ENCODE results near the gene MPPE1.
"Not testable (repeated sequence)": the region's sequence is repeated elsewhere in the genome, so short reads cannot be mapped to it uniquely, and the experiment has no call there.

The MPPE1 gene

DNA sequence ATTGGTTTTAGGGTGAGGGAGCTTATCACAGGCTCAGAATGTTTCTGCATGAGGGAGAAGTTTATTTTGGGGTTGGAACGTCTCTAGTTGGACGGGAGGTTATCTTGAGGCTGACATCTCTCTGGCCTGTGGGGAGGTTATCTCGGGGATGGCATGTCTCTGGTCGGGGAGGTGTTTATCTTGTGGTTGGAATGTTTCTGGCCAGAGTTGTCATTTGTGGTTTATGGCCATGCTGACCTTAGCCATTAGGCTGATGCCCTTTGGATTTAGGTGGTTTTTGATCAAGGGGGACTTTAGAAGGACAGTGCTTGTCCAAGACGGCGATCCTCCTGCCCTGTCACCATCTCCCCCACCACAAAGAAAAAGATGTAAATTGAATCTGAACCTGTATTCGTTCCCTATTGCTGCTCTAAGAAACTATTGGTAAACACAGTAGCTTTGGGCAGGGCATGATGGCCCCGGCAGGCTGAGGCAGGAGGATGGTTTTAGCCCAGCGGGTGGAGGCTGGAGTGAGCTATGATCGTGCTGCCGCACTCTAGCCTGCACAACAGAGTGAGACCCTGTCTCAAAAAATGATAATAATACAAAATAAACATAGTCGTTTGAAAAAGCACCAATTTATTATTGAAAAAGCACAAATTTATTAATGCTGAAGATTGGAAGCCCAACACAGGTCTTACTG lies 17.8 kb upstream of the MPPE1 start:
- H3K4me3 ChIP-seq (ENCODE audit: low read depth, low read length): no peak overlapping the region

DNA sequence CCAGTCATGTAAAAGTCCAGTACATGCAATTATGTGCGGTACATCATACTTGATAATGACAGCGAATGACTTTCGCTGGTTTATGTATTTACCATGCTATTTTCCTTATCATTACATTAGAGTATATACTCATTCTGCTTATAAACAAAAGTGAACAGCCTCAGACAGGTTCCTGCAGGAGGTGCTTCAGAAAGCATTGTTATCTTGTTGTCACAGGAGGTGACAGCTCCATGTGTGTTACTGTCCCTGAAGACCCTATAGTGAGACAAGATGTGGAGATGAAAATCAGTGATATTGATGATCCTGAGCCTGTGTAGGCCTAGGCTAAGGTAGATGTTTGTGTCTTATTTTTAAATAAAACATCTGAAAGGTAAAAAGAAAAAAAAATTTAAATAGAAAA lies 15.3 kb upstream of the MPPE1 start:
- no peak overlapping the region for H3K4me3 ChIP-seq (ENCODE audit: low read depth, low read length)

DNA sequence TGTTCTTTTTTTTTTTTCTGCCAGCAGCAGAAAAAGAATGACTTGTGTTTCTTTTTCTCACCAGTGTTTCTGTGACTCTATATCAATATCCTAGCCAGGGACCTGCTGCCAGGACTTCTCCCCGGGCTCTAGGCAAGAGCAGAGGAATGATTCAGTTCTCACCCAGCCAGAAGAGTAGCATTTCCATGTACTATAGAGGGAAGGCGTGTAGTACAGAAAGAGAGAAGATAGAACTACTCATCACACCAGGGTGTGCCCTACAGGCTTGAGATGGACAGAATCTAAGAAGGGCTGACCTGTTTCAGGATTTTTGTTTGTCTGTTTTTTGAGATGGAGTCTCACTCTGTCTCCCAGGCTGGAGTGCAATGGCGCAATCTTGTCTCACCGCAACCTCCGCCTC lies 11.4 kb upstream of the MPPE1 start:
- H3K4me3 ChIP-seq (ENCODE audit: low read depth, low read length): not testable (repeated sequence)

DNA sequence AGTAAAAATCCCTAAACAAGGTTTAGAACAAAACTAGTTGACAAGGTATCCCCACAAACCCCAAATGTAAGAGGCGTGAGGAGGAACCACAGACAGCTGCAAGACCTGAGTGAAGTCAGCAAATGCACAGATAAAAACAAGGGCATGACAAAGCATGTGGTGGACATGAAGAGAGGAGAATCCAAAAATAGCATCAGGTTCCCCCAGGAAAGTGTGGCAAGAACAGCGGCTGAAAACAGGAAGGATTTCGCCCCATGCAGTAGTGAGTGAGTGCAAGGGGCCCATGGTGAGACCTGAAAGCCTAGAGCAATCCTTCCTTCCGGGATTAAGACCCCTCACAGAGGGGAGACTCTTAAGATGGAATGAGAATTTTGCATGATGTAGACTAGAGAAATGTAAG lies 8.8 kb upstream of the MPPE1 start:
- H3K4me3 ChIP-seq (ENCODE audit: low read depth, low read length): not testable (repeated sequence)

DNA sequence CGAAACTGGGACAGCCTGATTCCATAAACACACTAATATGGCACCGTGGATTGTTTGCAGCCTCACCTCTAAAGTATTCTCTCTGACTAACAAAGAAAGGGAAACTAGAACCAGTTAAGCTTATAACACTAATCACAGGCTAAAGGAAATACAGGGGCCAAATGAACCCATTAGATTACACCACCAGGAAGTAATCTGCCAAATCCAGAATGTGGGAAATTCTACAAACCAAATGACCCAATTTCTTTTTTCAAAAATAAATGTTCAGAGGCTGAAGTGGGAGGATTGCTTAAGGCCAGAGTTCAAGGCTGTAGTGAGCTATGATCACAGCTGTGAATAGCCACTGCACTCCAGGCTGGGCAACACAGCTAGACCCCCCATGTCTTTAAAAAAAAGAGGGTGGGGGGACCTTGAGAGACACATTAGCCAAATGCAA lies 1.5 kb upstream of the MPPE1 start:
- H3K4me3 ChIP-seq (ENCODE audit: low read depth, low read length): no peak overlapping the region

DNA sequence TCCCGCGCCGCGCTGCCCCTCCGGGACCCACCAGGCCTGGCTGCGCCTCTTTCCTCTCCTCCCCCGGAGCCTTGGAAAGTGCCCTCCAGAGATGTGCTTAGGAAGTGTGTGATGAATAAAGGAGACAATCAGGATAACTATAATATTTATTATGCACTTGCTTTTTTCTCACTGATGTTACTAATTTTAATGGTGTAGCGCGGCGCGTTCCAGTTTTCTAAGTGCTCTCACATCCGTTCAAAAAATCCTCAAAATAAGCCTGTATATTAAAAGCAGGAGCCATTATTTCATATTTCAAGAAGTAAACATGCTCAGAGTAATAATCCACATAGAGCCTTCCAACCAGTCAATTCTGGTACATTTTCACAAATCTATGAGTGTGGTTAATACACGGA lies 941 bp upstream of the MPPE1 start:
- peak overlapping the region; percentile 74 for H3K4me3 ChIP-seq (ENCODE audit: low read depth, low read length)

DNA sequence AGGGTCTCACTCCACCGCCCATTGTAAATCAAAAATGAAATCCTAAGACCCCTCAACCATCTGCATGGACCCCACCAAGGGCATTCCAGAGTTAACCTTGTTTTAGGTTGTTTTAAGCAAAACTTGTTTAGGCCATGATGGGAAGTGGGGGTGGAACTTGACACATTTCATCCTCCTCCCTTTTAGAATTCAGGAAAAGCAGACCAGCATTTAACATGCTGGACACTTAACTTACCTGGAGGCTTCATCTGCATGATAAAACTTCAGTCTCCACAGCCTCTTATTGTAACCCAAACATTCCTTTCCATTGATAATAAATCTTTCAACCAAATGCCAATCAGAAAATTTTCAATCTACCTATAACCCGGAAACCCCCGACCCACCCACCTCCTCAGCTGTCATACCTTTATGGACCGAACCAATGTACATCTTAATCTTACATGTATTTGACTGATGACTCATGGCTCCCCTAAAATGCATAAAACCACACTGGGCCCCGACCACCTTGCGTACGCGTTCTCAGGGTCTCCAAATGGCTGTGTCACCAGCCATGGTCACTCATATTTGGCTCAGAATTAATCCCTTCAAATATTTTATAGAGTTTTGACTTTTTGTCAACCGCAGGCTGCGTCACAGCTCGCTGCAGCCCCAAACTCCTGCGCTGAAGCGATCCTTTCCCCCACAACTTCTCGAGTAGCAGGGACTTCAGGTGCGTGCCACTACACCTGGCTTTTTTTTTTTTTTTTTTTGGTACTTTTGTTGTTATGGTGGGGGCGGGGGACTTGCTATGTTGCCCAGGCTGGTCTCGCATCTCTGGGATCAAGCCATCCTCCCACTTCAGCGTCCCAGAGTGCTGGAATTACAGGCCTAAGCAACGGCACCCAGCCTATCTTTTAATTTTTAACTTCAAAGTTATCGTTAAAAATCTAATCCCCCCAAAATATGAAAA lies 917 bp downstream of the MPPE1 start:
- peak overlapping the region; percentile 74 for H3K4me3 ChIP-seq (ENCODE audit: low read depth, low read length)

DNA sequence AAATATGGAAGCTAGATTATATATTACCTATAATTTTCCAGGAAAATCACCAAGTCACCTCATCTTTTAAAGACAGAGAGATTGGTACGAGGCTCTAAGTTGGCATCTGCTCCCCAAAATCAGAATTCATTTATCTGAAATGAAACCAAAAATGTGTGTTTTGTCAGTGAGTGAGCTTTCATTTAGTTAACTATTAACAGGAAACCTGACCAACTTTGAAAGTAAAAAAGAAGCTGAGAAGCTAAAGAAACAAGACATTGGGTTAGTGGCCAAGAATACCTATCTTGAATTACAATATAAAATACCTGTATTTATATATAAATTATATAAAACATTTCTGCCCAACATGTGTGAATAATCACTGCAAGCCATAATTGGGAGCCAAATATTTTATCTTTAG lies 1.9 kb downstream of the MPPE1 start:
- H3K4me3 ChIP-seq (ENCODE audit: low read depth, low read length): no peak overlapping the region

DNA sequence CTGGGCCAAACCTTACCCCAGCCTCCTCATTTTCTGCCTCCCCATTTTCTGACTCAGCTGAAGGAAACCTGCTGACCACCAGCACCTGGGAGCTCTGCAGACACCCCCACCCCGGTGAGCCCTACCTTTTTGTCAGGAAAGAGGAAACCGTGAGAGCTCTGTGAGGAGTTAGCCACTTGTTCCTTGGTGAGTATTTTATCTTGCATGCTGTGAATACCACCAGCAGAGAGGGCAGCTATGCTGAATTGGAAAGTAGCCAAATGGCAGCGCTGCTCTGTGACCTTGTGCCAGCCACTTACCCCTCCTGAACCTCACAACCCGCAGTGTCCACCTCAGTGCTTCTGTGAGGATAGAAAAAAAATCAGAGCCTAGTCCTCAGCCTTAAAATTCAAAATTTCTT lies 2.5 kb downstream of the MPPE1 start:
- H3K4me3 ChIP-seq (ENCODE audit: low read depth, low read length): no peak overlapping the region

DNA sequence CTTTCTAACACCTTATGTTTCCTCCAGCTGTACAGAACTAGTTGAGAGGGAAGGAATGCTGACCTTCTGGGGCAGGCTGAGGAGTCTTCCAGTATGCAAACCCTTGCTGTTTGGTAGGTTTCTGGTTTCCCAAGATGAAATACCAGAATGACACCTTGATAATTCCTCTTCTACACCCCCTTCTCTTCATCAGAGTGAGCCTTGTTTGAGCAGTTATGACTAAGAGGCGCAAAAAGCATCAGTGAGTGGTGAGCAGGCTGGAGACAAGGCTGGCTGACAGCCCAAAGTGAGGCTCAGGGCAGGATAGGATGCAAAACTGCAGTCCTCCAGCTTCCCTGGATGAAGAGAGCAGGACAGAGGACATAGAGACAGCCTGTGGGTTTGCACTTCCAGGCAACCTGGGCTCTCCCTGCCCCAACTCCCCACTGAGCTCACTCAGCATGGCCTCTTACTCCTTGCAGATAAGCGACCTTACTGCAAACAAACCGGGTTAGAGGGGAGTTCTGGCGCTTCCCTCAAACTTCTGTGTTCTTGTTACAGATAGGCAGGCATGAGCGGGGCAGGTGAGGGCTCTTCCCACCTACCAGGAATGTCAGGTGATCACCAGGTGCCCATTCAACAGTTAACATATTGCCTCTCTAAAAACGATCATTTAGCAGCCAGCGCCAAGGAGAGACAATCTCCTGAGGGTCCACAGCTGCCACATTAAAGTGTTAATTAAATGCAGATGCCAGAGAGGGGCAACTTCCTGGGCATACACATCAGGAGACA lies 5.4 kb downstream of the MPPE1 start:
- H3K4me3 ChIP-seq (ENCODE audit: low read depth, low read length): no peak overlapping the region

DNA sequence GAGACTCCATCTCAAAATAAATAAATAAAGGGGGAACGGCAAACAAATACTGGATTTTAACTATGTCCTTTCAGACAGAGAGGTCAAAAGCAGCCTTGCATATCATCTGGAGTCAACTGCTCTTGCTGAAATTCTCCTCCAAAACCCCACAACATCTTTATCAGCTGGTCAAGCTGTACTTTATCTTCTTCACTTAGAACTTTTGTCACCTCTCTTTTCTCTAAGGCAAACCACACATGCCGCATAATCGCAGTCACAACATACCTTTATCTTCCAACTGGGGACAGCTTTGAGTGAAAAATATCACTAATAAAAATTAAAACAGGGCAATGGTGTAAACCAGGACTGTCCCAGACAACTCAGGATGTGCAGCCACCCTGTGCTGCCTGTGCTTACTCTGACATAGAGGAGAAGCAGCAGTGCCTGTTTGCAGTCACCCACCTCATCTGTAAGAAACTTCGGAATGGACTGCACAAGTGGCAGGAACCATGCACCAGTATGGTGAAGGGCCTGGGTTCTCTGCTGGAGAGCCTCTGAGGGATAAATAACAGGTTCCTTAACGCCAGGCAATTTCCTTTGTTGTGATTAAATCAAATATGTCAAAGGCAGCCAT lies 6.2 kb downstream of the MPPE1 start:
- no peak overlapping the region for H3K4me3 ChIP-seq (ENCODE audit: low read depth, low read length)

DNA sequence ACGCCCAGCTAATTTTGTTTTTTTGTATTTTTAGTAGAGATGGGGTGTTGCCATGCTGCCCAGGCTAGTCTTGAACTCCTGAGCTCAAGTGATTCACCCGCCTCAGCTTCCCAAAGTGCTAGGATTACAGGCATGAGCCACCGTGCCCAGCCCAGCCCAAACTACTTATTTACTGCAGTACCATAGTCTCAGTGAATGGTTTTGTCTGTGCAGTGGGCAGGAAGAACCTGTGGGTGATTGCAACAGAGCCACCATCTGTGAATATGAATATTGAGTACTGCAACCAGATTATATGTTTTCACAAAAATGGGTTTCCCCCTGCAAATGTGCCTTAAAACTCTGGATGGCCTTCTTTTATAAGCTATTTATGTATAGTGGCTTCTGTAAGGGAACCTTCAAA lies 9.1 kb downstream of the MPPE1 start:
- no peak overlapping the region for H3K4me3 ChIP-seq (ENCODE audit: low read depth, low read length)

DNA sequence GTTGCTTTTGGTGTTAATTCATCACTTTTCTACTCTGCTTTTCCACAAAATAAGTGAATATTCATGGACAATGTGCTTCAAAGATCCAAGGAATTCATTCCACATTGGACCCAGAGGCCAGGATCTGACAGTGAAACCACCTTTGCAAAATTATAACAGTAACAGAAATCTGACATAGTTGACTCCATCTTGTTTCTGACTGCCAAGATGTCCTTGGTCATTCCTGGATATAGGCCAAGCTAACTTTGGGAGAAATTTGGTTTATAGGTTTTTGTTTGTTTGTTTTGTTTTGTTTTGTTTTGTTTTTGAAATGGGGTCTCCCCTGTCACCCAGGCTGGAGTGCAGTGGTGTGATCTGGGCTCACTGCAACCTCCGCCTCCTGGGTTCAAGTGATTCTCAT lies 10.3 kb downstream of the MPPE1 start:
- no peak overlapping the region for H3K4me3 ChIP-seq (ENCODE audit: low read depth, low read length)

DNA sequence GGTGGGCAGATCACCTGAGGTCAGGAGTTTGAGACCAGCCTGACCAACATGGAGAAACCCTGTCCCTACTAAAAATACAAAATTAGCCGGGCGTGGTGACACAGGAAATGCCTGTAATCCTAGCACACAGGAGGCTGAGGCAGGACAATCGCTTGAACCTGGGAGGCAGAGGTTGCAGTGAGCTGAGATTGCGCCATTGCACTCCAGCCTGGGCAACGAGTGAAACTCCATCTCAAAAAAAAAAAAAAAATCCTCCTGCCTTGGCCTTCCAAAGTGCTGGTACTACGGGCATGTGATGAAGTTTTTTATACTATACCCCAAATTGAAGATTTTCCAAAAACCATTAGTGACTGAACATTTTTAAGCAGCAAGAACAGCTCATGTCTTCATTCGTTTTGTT lies 15.7 kb downstream of the MPPE1 start:
- not testable (repeated sequence) for H3K4me3 ChIP-seq (ENCODE audit: low read depth, low read length)

DNA sequence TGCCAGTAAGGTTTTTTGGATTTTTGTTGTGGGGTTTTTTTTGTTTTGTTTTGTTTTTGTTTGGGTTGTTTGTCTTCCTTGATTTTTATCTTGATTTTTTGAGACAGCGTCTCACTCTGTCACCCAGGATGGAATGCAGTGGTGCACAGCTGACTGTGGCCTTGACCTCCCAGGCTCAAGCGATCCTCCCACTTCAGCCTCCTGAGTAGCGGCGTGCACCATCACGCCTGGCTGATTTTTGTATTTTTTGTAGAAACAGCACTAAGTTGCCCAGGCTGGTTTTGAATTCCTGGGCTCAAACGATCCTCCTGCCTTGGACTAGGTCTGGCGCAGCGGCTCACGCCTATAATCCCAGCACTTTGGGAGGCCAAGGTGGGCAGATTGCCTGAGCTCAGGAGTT lies 16.4 kb downstream of the MPPE1 start:
- no peak overlapping the region for H3K4me3 ChIP-seq (ENCODE audit: low read depth, low read length)

DNA sequence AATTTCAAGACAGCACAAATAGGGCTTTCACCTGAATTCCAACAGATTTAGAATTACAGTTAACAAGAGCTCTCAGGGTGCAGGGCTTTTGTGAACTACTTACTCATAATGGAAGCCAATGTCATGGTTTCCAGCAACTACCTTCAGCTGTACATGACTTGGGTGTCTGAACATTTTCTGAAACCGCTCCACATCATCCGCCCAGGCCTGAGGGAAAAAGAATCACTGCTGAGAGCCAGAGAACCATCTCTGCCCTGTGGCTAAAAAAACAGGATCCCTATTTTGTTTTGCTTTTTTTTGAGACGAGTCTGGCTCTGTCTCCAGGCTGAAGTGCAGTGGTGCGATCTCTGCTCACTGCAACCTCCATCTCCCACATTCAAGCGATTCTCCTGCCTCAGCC lies 18.8 kb downstream of the MPPE1 start:
- no peak overlapping the region for H3K4me3 ChIP-seq (ENCODE audit: low read depth, low read length)

DNA sequence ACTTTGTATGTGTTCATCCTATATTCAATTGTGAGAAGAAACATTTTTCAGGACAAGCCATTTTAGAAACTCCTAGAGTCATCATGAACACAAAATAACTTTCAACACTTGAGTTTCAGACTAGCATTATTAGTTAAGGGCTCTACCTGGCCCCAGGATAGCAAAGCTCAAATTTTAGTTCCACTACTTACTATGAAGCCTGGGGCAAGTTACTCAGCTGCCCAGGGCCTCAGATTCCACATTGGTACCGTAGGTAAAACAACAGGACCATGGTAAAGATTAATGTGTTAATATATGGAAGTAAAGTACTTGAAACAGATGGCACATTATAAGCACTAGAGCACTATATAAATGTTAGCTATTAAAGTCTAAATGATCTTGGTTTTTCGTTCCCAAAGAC lies 19.4 kb downstream of the MPPE1 start:
- no peak overlapping the region for H3K4me3 ChIP-seq (ENCODE audit: low read depth, low read length)

DNA sequence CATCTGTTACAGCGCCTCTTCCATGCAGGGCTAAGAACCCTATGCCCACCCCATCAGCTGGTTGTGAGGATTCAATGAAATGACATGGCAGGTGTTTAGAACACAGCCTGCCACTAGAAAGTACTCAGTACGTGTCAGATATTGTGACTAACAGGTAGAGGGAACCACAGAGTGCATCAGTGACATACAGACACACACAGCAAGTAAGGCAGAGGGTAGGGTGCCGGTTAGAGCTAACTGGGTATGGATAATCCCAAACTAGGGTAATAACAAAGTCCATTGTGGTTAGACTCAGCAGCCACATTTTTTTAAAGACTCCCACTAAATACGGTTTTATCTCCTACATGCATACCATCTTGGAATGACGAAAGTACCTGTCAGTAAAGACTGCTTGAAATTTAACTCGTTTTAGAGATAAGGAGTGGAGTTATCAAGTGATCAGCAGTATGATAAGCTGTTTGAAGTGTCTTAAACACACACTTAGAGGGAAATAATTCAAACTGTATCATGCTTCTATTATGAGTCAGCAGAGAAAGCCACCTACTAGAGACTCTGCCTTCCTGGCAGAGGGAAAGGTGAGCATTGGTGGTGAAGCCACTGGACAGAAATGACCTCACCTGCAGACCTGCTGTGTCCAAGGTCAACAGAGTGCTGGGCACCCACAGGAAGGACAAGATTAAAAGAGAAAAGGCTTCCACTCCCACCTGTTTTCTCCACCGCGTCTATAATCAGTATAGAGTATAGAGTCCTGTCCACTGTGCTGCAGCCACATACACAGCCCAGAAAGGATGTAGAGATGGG lies 20.6 kb downstream of the MPPE1 start:
- H3K4me3 ChIP-seq (ENCODE audit: low read depth, low read length): no peak overlapping the region

DNA sequence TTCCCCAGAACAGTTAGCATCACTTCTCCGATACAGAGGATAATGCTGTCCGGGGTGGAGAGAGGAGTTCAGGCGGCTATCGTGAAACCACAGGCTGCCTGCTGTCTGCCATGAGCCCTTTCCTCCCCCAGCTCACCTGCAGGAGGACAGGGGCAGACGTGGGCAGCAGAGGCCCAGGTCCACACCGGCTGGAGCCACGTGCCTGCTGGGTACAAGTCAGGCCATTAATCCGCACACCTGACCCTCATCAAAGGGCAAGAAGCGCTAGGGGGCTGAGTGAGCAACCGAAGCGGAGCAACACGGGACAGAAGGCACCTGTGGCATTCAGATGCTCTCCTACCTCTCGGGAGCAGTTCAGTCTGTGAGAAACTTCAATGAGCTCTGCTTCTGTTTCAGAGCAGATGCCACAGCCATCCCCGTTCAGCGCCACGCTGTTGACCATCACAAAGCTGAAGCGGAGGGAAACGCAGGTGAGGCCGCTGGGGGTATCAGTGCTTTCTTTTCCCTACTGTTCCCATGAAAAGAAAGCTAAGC lies 21.5 kb downstream of the MPPE1 start:
- H3K4me3 ChIP-seq (ENCODE audit: low read depth, low read length): no peak overlapping the region

DNA sequence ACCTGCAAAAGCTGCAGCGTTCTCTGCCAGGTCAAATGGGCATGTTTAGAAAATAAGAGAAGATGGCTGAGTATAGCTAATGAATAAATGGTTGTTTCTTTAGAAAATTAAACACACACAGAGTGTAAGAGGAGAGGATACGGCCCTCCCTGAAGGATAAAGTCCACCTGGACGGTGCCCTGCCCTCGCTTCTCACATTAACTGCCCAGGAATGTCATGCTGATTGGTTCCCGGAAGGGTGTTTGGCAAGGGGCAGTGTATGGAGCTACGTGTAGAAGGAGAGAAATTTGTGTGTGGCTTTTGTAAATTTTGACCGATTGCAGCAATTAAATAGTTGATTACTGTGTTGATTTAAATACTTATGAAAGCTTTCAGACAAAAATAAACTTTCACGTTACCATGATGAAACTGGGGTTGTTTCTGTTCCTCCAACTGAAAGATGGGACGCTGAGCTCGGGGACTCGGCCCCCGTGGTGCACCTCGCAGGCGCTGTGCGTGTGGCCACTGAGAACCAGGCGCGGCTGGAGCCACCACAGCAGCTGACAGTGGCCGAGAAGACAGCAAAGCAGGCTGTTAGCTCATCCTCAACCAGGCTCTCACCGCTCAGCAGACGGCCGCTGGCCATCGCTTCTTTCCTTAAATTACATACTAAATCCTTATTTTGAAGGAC lies 22.7 kb downstream of the MPPE1 start:
- no peak overlapping the region for H3K4me3 ChIP-seq (ENCODE audit: low read depth, low read length)
